ENCODE measurements around the gene IGFN1. TPM values are rescaled to one million over a fixed set of nuclear protein-coding genes. Genes with fewer than 3 reads are reported as not detected.
A peak's percentile ranks its signal among the peaks of the same experiment; 100 is the strongest.

Gene IGFN1
- total and polyA plus RNA-seq, 2 experiments from 2014 or later, result not detected

DNA sequence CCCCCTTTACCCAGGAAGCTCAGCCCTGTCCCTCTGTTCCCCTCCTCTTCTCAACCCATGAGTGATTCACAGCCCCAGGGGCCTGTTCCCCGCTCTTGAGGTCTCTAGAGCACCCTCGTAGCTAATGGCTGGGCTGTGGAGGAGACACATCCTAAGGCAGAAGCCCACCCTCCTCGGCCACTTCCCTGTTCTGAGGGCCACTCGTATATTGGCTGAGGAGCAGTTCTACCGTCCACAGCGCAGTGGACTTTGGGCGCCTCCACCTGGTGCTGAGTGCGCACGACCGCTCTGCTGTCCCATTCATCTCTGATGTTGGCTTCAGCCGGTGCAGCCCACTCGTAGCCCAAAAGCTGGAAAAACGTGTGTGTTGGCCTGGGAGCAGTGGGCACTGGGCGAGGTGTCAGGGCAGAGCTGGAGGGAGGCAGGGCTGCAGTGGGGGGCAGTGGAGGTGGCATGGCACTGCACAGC lies 68.2 kb downstream of the IGFN1 start:
- Histone ChIP-seq H3K4me2 (peak overlapping the region; percentile 91; the same call in 1 of the 2 replicates), H2AFZ (peak overlapping the region; percentile 97)
- H3K4me3 Mint-ChIP-seq, result no peak overlapping the region

DNA sequence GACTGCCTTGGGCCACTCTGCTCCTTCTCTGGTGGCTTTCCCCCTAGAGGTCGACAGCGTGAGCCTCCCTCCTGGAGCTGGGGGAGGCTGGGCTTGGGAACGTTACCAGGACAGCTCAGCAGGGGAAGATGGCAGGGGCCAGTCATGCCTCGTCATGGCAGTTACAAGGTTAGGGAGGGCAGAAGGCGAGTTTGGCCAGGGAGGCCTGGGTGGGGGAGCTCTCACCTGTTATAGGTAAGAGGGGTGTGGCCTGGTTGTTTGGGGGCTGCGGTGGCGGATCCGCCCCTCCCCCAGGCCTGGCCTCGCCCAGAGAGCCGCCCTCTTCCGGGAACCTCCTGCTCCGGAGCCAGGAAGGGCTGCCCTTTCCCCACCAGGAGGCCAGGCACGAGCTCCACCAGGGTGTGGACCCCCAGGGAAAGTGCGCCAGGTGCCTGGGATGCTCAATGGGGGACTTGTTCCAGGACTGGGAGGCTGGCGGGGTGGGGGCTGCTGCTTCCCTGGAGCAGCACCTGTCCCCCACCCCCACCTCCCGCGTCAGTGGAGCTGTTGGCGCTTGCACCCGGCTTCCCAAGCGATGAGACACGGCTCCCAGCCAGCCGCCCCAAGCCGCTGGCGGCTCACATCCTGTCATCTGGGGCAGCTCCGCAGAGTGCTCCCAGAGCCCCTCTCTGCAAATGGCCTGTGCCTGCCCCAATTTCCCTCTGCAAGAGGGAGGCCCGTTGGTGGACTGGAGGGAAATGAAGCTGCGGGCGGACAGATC lies 69.0 kb downstream of the IGFN1 start:
- Mint-ChIP-seq H3K4me3 (peak overlapping the region; percentile 61; the same call in 2 of the 3 replicates), H3K36me3 (ENCODE audit: low read depth) (no peaks in the 10 kb centered on the region; the same call in 2 of the 3 replicates), H3K27me3 (ENCODE audit: insufficient read depth, low read depth, poor library complexity) (peaks cover 1% of the 10 kb centered on the region), H3K9me3 (peaks cover 3% of the 10 kb centered on the region; the same call in 2 of the 3 replicates), H3K27ac (no peak overlapping the region), H3K4me1 (peaks cover 5% of the 10 kb centered on the region)
- Histone ChIP-seq H3K9me2 (ENCODE audit: insufficient read depth) (no peaks in the 10 kb centered on the region), H2AFZ (peak overlapping the region; percentile 97), H4K20me1 (replicated peaks; ENCODE audit: insufficient read depth) (no peaks in the 10 kb centered on the region), H3K36me3 (ENCODE audit: insufficient read depth) (no peaks in the 10 kb centered on the region), H3K4me3 (peak overlapping the region; percentile 68), H3F3A (replicated peaks; ENCODE audit: low read depth) (no peaks in the 10 kb centered on the region), H3K27ac (ENCODE audit: low read depth) (no peak overlapping the region), H3K79me2 (replicated peaks; ENCODE audit: insufficient read depth) (no peaks in the 10 kb centered on the region), H3K27me3 (ENCODE audit: insufficient read depth) (0 out of 2 replicates have a peak, but pooled peaks cover 3% of the 10 kb centered on the region), H3K4me1 (ENCODE audit: insufficient read depth) (peaks cover 6% of the 10 kb centered on the region; the same call in 1 of the 2 replicates), H3K4me2 (peak overlapping the region; percentile 91)
- ATAC-seq, result peak; percentile 90
- DNase-seq (ENCODE audit: low spot score), result peak; percentile 82
- TF ChIP-seq ZNF114 (CRISPR knock-in tag; IDR thresholded peaks at IDR 0.05), result no peak
- TF ChIP-seq JUNB (IDR thresholded peaks at IDR 0.05; ENCODE audit: unreplicated experiment), result no peak
- TF ChIP-seq STAT1 (IDR thresholded peaks at IDR 0.05; ENCODE audit: unreplicated experiment), result no peak
- no peak for TF ChIP-seq NANOG (IDR thresholded peaks at IDR 0.05; ENCODE audit: borderline replicate concordance)
- TF ChIP-seq, protein P1, sequence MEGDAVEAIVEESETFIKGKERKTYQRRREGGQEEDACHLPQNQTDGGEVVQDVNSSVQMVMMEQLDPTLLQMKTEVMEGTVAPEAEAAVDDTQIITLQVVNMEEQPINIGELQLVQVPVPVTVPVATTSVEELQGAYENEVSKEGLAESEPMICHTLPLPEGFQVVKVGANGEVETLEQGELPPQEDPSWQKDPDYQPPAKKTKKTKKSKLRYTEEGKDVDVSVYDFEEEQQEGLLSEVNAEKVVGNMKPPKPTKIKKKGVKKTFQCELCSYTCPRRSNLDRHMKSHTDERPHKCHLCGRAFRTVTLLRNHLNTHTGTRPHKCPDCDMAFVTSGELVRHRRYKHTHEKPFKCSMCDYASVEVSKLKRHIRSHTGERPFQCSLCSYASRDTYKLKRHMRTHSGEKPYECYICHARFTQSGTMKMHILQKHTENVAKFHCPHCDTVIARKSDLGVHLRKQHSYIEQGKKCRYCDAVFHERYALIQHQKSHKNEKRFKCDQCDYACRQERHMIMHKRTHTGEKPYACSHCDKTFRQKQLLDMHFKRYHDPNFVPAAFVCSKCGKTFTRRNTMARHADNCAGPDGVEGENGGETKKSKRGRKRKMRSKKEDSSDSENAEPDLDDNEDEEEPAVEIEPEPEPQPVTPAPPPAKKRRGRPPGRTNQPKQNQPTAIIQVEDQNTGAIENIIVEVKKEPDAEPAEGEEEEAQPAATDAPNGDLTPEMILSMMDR (conservative IDR thresholded peaks at IDR 0.05; ENCODE audit: low read depth in 2 of 2), result peak; percentile 6 to 14; a peak in 1 of 4 replicates
- peak; percentile 28; the same call in 1 of the 2 replicates for TF ChIP-seq ZNF462 (CRISPR knock-in tag; IDR thresholded peaks at IDR 0.05)
- TF ChIP-seq EZH2 (IDR thresholded peaks at IDR 0.05; ENCODE audit: low read depth, unreplicated experiment), result no peak

More for the DNA sequence above, 68.2 kb downstream of the IGFN1 start:
- Histone ChIP-seq H4K20me1 (replicated peaks; ENCODE audit: insufficient read depth) (no peaks in the 10 kb centered on the region), H3K79me2 (replicated peaks; ENCODE audit: insufficient read depth) (no peaks in the 10 kb centered on the region), H3K27ac (ENCODE audit: low read depth) (no peak overlapping the region), H3K9me2 (ENCODE audit: insufficient read depth) (no peaks in the 10 kb centered on the region), H3K36me3 (ENCODE audit: insufficient read depth) (no peaks in the 10 kb centered on the region), H3F3A (replicated peaks; ENCODE audit: low read depth) (no peaks in the 10 kb centered on the region), H3K4me1 (ENCODE audit: insufficient read depth) (peaks cover 6% of the 10 kb centered on the region; the same call in 1 of the 2 replicates), H3K4me3 (no peak overlapping the region), H3K27me3 (ENCODE audit: insufficient read depth) (0 out of 2 replicates have a peak, but pooled peaks cover 3% of the 10 kb centered on the region)
- Mint-ChIP-seq H3K36me3 (ENCODE audit: low read depth) (no peaks in the 10 kb centered on the region; the same call in 2 of the 3 replicates), H3K9me3 (peaks cover 3% of the 10 kb centered on the region; the same call in 2 of the 3 replicates), H3K4me1 (peaks cover 5% of the 10 kb centered on the region), H3K27ac (no peak overlapping the region), H3K27me3 (ENCODE audit: insufficient read depth, low read depth, poor library complexity) (peaks cover 1% of the 10 kb centered on the region)
- DNase-seq (ENCODE audit: low spot score) (no peak), ATAC-seq (no peak)
- TF ChIP-seq, protein P1 (conservative IDR thresholded peaks at IDR 0.05; ENCODE audit: low read depth in 2 of 2), result peak in 1 of 2 experiments; percentile 49; a peak in 3 of 4 replicates
- TF ChIP-seq STAT1 (IDR thresholded peaks at IDR 0.05; ENCODE audit: unreplicated experiment), result no peak
